Neural progenitor cell (in vitro differentiated cells): ENCODE data around the gene HDAC4. TPM values are rescaled to one million over a fixed set of nuclear protein-coding genes. Genes with fewer than 3 reads are reported as not detected.

Experiments
- DNase-seq: peaks from one replicate; pipeline ENCODE4 v3.0.0-alpha.2; 2016; ENCODE audit warnings: low spot score
- H2AFZ ChIP-seq: fragments of 200-600 bp; sonication (generic); replicated peaks from 2 replicates; pipeline ENCODE4 v1.6.1; 2016; ENCODE audit warnings: antibody characterized with exemption
- H3F3A ChIP-seq: fragments of 200-600 bp; sonication (generic); 2 replicates; pipeline ENCODE4 v1.6.1; 2016; ENCODE audit warnings: antibody characterized with exemption, low read depth
- H3K27ac ChIP-seq: fragments of 200-600 bp; sonication (generic); 2 replicates; pipeline ENCODE4 v1.5.1; 2016; ENCODE audit warnings: mild to moderate bottlenecking
- H3K27me3 ChIP-seq: fragments of 200-600 bp; sonication (generic); 2 replicates; pipeline ENCODE4 v1.6.1; 2016; ENCODE audit warnings: mild to moderate bottlenecking, moderate library complexity
- H3K36me3 ChIP-seq: fragments of 200-600 bp; sonication (generic); 2 replicates; pipeline ENCODE4 v1.5.1; 2016
- H3K4me1 ChIP-seq: fragments of 200-600 bp; sonication (generic); 2 replicates; pipeline ENCODE4 v1.6.1; 2016; ENCODE audit warnings: mixed run types
- H3K4me2 ChIP-seq: fragments of 200-600 bp; sonication (generic); 2 replicates; pipeline ENCODE4 v1.6.1; 2016
- H3K4me3 ChIP-seq: fragments of 200-600 bp; sonication (generic); 2 replicates; pipeline ENCODE4 v1.5.1; 2016
- H3K79me2 ChIP-seq: fragments of 200-600 bp; sonication (generic); 2 replicates; pipeline ENCODE4 v1.6.1; 2016; ENCODE audit warnings: low read depth
- H3K9ac ChIP-seq: fragments of 200-600 bp; sonication (generic); 2 replicates; pipeline ENCODE4 v1.6.1; 2016
- H3K9me3 ChIP-seq: fragments of 200-600 bp; sonication (generic); 2 replicates; pipeline ENCODE4 v1.5.1; 2016; ENCODE audit warnings: low read depth
- H4K20me1 ChIP-seq: fragments of 200-600 bp; sonication (generic); 2 replicates; pipeline ENCODE4 v1.6.1; 2016; ENCODE audit warnings: low read depth
- H3K27ac Mint-ChIP-seq: 3 replicates; pipeline ENCODE4 v1.8.0; 2021; ENCODE audit warnings: mixed read lengths
- H3K27me3 Mint-ChIP-seq: 2 replicates; pipeline ENCODE4 v1.8.0; 2022; ENCODE audit warnings: low read depth, mild to moderate bottlenecking, inconsistent platforms, moderate library complexity, mixed read lengths; ENCODE audit not compliant: insufficient read depth
- H3K36me3 Mint-ChIP-seq: 3 replicates; pipeline ENCODE4 v1.8.0; 2021; ENCODE audit warnings: mixed read lengths
- H3K4me1 Mint-ChIP-seq: 3 replicates; pipeline ENCODE4 v1.8.0; 2021; ENCODE audit warnings: mixed read lengths
- H3K4me3 Mint-ChIP-seq: 3 replicates; pipeline ENCODE4 v1.8.0; 2021; ENCODE audit warnings: mild to moderate bottlenecking, moderate library complexity, mixed read lengths
- H3K9me3 Mint-ChIP-seq: 3 replicates; pipeline ENCODE4 v1.8.0; 2020; ENCODE audit warnings: mixed read lengths
- CTCF ChIP-seq: fragments of 200-600 bp; sonication (generic); IDR thresholded peaks from 2 replicates; pipeline ENCODE4 v1.5.1; 2017; ENCODE audit warnings: antibody characterized with exemption, mild to moderate bottlenecking
- EZH2 ChIP-seq: fragments of 200-600 bp; sonication (generic); IDR thresholded peaks from 2 replicates; pipeline ENCODE4 v1.6.1; 2017; ENCODE audit warnings: antibody characterized with exemption, mild to moderate bottlenecking, moderate library complexity
- EZH2phosphoT487 ChIP-seq: fragments of 200-600 bp; sonication (generic); IDR thresholded peaks from 2 replicates; pipeline ENCODE4 v1.6.1; 2017; ENCODE audit warnings: antibody characterized with exemption
- total RNA-seq: library from RNA; depleted of rRNA; stranded (reverse); fragments of >200 nt; gene quantifications from 2 replicates; pipeline ENCODE4 v1.2.3, GENCODE V29; 2015; ENCODE audit warnings: low replicate concordance

Gene HDAC4
- total RNA-seq, 1 donor from 2014 or later, result 36.0 TPM

- Histone ChIP-seq H3K9ac (no peak overlapping the region), H3F3A (peaks cover 4% of the 10 kb centered on the region), H3K9me3 (no peaks in the 10 kb centered on the region), H3K27me3 (no peaks in the 10 kb centered on the region), H3K4me3 (no peak overlapping the region), H3K79me2 (peaks cover 93% of the 10 kb centered on the region), H3K4me2 (no peak overlapping the region), H3K27ac (no peak overlapping the region), H4K20me1 (peaks cover 73% of the 10 kb centered on the region), H3K36me3 (no peaks in the 10 kb centered on the region), H2AFZ (no peak overlapping the region), H3K4me1 (peaks cover 12% of the 10 kb centered on the region)
- Mint-ChIP-seq H3K36me3 (peaks cover 40% of the 10 kb centered on the region), H3K9me3 (peaks cover 16% of the 10 kb centered on the region), H3K27me3 (peaks cover 2% of the 10 kb centered on the region), H3K4me1 (peaks cover 35% of the 10 kb centered on the region), H3K4me3 (no peak overlapping the region), H3K27ac (peak overlapping the region; percentile 13)
- no peak for DNase-seq
- TF ChIP-seq EZH2phosphoT487 (no peak), EZH2 (no peak), CTCF (no peak)
Measured at GRCh38 chr2:239386001-239386670, 14.7 kb downstream of the HDAC4 start.

- Histone ChIP-seq H4K20me1 (peaks cover 70% of the 10 kb centered on the region), H3K9me3 (no peaks in the 10 kb centered on the region), H3K9ac (no peak overlapping the region), H3K4me3 (no peak overlapping the region), H3K4me1 (peaks cover 12% of the 10 kb centered on the region), H3K4me2 (no peak overlapping the region), H3K79me2 (peaks cover 93% of the 10 kb centered on the region), H2AFZ (no peak overlapping the region), H3K36me3 (no peaks in the 10 kb centered on the region), H3K27me3 (no peaks in the 10 kb centered on the region), H3F3A (peaks cover 4% of the 10 kb centered on the region), H3K27ac (no peak overlapping the region)
- Mint-ChIP-seq H3K4me1 (peaks cover 37% of the 10 kb centered on the region), H3K27ac (peak overlapping the region; percentile 13), H3K4me3 (no peak overlapping the region), H3K36me3 (peaks cover 43% of the 10 kb centered on the region), H3K9me3 (peaks cover 16% of the 10 kb centered on the region), H3K27me3 (peaks cover 3% of the 10 kb centered on the region)
- no peak for TF ChIP-seq CTCF
- no peak for DNase-seq
Measured at GRCh38 chr2:239385096-239386000, 15.5 kb downstream of the HDAC4 start.

- Mint-ChIP-seq H3K27me3 (peaks cover 7% of the 10 kb centered on the region), H3K4me3 (no peak overlapping the region), H3K9me3 (peaks cover 14% of the 10 kb centered on the region), H3K36me3 (peaks cover 38% of the 10 kb centered on the region), H3K4me1 (peaks cover 37% of the 10 kb centered on the region), H3K27ac (no peak overlapping the region)
- Histone ChIP-seq H4K20me1 (peaks cover 86% of the 10 kb centered on the region), H3F3A (peaks cover 4% of the 10 kb centered on the region), H3K4me2 (no peak overlapping the region), H3K79me2 (peaks cover 93% of the 10 kb centered on the region), H3K9ac (no peak overlapping the region), H3K4me1 (peaks cover 12% of the 10 kb centered on the region), H3K27ac (no peak overlapping the region), H3K9me3 (no peaks in the 10 kb centered on the region), H3K36me3 (no peaks in the 10 kb centered on the region), H3K27me3 (no peaks in the 10 kb centered on the region), H2AFZ (no peak overlapping the region), H3K4me3 (no peak overlapping the region)
- TF ChIP-seq EZH2, result no peak
- TF ChIP-seq EZH2phosphoT487, result no peak
- TF ChIP-seq CTCF, result no peak
- DNase-seq, result no peak
Measured at GRCh38 chr2:239383759-239384156, 17.1 kb downstream of the HDAC4 start.
